GM21367 (cell line): ENCODE data around the gene TNP2.

Experiments
- ATAC-seq: cut with Tn5 transposase; IDR thresholded peaks from one replicate; pipeline ENCODE4 v1.9.1; 2021; ENCODE audit not compliant: unreplicated experiment

The TNP2 gene

DNA sequence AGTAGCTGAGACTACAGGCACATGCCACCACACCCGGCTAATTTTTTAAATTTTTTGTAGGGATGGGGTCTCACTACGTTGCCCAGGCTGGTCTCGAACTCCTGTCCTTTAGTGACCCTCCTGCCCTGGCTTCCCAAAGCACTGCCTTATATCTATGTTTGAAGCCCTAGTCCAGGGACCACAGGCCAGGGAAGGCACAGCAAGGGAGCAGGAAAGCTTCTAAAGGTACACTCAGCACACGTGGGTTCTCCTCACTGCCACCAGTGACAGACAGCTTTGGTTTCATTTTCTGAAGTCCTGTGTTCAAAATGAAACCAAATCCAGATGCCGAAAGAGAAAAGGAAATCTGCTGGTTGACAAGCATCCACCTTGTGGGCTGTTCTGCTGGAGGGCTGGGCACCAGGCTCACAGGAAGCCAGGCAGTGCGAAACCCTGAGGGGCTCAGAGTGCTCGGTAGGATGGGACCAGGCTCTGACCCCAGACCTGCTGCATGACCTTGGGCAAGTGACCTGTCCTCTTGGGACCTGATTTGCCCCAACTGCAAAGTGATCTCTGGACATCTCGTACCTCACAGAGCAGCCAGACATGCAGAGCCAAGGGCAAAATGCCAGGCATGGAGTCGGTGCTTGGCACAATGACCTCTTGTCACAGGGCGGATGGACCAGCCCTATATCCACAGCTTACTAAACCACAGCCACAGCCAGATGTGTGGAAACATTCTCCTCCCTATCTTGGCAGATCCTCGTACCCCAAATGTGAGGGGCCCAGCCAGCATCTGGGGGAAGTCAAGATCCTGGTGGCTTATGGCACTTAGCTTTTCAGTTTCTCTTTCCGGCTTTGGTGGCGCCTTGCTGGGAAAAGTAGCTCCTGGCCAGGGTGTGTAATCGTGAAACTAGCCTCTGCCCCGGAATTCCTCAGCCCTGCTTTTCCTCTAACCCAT is 10.3 kb downstream of the TNP2 start:
- ATAC-seq = no peak

DNA sequence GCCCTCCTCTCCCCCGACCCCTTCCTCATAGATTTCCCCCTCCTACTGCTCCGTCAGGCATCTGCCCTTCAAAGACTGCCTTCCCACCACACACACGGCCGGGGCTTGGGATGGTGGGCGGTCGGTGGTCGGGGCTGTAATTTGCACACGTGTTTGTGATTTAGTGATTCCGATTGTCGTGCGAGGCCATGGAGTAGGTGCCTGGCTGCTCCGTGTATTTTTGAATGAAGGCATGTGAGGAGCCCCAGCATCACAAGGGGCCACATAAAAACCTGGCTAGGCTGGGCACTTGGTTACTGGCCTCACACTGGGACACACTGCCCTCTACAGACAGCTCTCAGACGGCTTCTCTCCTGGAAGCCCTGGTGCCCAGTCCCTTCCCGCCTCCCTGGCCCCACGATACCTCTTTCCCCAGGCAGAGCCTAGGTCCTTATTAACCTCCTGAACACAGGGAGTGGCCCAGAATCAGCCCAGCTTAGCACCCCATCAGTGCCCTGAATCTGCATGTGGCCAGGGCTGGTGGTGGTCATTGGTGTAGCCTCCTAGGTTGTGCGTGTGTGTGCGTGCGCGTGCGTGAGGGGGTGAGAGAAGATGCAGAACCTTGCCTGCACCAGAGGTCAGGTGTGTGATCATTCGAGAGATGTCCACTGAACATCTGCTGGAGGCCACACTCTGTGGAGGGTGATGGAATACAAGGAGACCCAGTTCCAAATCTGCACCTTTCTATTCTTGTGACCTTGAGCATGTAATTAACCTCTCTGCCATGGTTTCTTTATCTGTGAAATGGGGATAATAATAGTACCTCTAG is 11.8 kb downstream of the TNP2 start:
- no peak for ATAC-seq

- no peak for ATAC-seq
Measured at GRCh38 chr16:11256661-11257130, 12.4 kb downstream of the TNP2 start.

GRCh38 chr16:11255737-11256660 is 13.1 kb downstream of the TNP2 start, which contains the start of gene SOCS1:
SOCS1 (minus strand) TSS chr16:11256204; CDS start chr16:11255478, 726 bp downstream.
- peak; percentile 42 for ATAC-seq

DNA sequence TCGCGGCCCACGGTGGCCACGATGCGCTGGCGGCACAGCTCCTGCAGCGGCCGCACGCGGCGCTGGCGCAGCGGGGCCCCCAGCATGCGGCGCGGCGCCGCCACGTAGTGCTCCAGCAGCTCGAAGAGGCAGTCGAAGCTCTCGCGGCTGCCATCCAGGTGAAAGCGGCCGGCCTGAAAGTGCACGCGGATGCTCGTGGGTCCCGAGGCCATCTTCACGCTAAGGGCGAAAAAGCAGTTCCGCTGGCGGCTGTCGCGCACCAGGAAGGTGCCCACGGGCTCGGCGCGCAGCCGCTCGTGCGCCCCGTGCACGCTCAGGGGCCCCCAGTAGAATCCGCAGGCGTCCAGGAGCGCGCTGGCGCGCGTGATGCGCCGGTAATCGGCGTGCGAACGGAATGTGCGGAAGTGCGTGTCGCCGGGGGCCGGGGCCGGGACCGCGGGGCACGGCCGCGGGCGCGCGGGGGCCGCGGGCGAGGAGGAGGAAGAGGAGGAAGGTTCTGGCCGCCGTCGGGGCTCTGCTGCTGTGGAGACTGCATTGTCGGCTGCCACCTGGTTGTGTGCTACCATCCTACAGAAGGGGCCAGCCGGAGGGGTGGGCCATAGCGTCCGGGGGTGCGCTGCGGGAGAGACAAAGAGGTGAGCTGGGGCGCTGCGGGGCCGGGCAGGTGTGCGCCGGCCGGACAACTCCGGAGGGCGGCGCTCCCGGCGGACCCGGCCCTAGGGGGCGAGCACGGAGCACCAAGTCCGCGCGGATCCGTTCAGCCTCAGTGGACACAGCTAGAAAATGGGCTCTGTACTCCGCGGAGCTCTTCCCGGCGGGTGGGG is 14.0 kb downstream of the TNP2 start:
- ATAC-seq = no peak

- ATAC-seq = no peak
Measured at GRCh38 chr16:11253995-11254912, 14.9 kb downstream of the TNP2 start.

GRCh38 chr16:11253009-11253994 is 15.8 kb downstream of the TNP2 start:
- no peak for ATAC-seq

DNA sequence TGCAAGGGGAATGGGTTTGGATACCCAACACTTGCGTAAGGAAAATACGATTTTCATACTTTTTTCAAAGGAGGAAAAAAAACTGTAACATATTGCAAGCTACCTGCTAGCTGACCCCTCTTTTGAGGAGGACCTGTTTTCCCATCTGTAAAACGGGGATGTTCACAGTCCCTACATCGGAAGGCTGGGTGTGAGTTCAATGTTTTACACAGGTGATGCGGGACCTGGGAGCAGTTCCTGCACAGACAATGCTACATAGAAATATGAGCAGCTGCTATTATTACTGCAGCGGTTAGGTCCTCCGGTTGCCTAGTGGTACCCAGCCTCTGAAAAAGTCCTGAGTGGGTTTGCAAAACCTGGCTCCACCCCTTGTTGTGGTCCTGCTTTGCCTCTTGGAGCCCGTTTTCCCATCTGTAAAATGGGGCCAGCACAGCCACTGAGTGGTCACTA is 16.6 kb downstream of the TNP2 start:
- no peak for ATAC-seq

GRCh38 chr16:11251525-11252481 is 17.3 kb downstream of the TNP2 start:
- ATAC-seq = no peak

- ATAC-seq = no peak
Measured at GRCh38 chr16:11250786-11251524, 18.2 kb downstream of the TNP2 start.

DNA sequence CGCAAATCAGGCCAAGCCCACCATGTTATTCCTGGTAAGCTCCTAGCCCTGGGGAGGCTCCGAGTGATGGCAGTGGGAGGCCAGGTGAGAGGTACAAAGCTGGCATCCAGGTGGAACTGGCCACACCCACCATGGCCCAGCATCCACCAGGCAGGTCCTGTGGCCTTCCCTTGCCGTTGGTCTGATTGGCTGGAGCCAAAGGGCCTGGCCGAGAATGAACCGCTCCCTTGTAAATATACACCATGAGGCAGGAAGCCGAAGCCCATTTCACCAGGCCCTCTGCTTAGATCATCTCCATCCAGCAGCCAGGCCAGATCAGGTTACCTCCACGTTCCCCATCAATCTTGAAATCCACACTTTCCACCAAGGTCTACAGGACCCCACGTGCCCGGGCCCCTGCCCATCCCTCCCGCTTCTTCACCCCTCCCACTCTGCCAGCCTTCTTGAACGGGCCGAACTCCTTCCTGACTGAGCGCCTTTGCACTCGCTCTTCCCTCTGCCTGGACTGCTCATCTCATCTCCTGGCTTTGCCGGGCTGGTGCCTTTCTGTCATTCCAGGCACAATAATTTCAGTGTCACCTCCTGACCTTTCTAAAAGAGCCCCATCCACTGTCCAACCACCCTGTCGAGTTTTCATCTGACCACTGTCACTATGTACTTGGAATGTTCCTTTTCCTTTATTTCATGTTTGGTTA is 18.9 kb downstream of the TNP2 start:
- no peak for ATAC-seq

DNA sequence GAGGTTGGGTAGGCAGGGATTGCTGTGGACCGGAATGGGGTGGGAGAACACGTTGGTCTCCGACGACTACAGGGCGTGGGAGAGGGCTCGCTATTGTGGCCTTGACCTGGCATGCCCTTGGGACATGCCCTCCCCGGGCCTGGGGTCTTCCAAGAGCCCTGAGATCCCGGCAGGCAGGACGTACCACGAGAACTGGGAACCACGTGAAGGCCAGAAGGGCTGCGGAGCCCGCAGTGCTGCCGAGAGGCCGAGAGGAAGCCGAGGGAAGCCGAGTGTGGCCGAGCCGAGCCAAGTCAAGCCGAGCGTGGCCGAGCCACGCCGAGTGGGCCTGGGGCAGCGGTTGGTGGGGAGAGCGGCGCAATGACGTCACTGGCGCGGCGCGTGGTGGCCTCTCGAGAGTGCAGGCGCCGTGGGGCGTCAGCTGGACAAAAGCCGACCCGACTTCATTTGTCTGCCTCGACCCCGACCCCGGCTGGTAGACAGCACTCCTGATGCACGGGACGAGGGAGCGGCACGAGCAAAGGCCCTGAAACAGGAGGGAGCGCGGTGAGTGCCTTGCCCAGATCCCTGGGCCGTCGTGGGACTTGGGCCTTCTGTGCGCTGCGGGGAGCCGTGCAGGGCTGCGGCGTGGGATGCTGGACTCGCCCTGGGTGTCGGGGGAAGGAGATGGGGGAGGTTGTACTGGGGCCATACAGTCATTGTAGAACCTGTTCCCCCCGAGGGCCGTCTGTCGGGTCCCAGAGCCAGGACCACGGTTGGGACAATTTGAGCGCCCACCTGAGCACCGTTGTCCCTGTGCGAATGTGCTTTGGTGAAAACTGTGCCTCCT is 19.7 kb downstream of the TNP2 start:
- no peak for ATAC-seq

DNA sequence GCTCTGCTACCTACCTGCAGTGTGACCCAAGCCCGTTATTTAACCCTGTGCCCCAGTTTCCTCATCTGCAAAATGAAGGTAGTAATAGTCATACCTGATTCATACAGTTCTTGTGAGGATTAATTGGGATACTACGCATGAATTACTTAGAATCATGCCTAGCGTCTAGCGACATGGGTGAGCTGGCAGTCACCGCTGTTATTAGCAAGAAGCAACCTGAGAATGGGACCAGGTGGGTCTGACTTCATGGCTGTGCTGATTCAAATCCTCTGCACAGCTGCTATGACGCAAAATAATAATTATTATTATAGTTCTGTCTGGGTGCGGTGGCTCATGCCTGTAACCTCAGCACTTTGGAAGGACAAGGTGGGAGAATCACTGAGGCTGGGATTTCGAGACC is 21.0 kb downstream of the TNP2 start:
- ATAC-seq = no peak

GRCh38 chr16:11245988-11246387 is 23.1 kb downstream of the TNP2 start:
- no peak for ATAC-seq
